Fibroblast of villous mesenchyme (primary cell): ENCODE results near the gene OSGIN1. TPM values are rescaled to one million over a fixed set of nuclear protein-coding genes. Genes with fewer than 3 reads are reported as not detected.
A peak's percentile ranks its signal among the peaks of the same experiment; 100 is the strongest.

Experiments used
- DNase-seq: peaks from one replicate; pipeline ENCODE4 v3.0.0-alpha.2; 2010; ENCODE audit warnings: low read depth
- H3K4me3 ChIP-seq: 2 replicates; pipeline ENCODE4 v1.5.1; 2011; ENCODE audit warnings: low read depth, mild to moderate bottlenecking, low read length
- total RNA-seq: library from RNA; depleted of rRNA; stranded (reverse); fragments of >200 nt; gene quantifications from 2 replicates; pipeline ENCODE4 v1.2.3, GENCODE V29; 2012
- TF ChIP-seq, protein P1 (sequence below): IDR thresholded peaks from 2 replicates; pipeline ENCODE4 v1.5.1; 2012; ENCODE audit warnings: low read depth, mild to moderate bottlenecking, low read length; ENCODE audit not compliant: insufficient read depth

OSGIN1 gene
- total RNA-seq, 1 donor = 6.5 TPM

DNA sequence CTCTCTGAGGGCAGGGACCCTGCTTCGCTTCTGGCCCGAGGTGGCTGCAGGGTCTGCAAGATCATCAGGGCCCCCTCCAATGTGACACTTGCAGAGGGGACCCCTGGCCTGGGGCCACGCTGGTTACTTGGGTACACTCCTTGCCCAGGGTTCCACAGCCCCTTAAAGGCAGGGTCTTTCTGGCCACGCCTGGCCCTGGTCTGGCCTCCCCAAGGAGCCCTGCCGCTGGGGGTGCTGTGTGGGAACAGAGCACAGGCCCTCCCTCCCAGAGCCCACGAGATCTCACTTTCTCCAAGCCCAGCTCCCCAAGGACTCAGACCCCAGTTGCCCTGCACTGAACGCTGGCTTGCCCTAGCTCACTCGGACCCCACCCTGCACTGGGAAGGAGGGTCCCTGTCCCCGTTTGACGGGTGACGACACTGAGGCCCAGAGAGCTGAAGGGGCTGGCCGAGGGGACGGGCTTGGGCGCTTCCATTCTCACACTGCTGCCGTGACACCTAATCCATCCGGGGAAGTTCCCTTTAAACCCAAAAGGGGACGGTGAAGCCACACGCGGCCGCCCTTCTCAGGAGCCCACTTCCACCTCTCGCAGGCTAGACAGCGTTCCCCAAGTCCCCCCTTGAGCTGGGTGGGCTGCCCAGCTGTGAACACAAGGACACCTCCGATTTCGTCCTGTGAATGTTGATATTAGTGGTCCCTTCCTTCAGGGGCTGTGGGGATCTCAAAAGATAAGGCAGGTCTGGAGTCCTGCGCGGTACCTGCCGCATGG is 26.9 kb upstream of the OSGIN1 start:
- TF ChIP-seq, protein P1, sequence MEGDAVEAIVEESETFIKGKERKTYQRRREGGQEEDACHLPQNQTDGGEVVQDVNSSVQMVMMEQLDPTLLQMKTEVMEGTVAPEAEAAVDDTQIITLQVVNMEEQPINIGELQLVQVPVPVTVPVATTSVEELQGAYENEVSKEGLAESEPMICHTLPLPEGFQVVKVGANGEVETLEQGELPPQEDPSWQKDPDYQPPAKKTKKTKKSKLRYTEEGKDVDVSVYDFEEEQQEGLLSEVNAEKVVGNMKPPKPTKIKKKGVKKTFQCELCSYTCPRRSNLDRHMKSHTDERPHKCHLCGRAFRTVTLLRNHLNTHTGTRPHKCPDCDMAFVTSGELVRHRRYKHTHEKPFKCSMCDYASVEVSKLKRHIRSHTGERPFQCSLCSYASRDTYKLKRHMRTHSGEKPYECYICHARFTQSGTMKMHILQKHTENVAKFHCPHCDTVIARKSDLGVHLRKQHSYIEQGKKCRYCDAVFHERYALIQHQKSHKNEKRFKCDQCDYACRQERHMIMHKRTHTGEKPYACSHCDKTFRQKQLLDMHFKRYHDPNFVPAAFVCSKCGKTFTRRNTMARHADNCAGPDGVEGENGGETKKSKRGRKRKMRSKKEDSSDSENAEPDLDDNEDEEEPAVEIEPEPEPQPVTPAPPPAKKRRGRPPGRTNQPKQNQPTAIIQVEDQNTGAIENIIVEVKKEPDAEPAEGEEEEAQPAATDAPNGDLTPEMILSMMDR = no peak
- no peak overlapping the region for H3K4me3 ChIP-seq
- no peak for DNase-seq

DNA sequence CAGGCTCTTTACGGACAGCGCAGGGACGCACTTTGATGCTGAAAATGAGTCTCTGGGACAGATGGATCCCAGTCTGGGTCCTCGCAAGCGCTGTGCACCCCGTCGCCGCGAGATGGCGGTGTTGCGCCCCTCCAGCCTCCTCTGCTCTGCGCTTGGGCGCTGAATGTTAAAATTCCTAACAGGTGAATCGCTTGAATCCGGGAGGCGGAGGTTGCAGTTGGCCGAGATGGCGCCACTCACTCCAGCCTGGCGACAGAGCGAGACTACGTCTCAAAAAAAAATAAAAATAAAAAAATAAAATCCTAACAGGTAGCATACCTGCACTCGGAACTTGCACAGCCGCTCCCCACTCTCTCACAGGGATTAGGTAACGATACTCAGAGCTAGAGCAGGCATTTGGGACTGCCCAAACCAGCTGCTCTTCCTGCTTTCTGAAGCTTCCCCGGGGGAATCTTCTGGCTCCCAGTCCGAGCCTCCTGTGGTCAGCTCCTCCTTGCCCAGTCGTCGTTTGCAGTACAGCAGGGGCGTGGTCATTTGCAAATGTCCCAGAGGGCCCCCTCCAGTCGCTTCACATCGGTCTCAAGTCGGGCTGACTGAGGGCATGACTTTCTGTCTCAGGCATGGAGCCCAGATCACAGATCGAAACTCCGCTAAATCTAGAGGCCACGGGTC is 26.2 kb upstream of the OSGIN1 start:
- no peak overlapping the region for H3K4me3 ChIP-seq
- DNase-seq = peak; percentile 45
- TF ChIP-seq, protein P1 = peak; percentile 92

DNA sequence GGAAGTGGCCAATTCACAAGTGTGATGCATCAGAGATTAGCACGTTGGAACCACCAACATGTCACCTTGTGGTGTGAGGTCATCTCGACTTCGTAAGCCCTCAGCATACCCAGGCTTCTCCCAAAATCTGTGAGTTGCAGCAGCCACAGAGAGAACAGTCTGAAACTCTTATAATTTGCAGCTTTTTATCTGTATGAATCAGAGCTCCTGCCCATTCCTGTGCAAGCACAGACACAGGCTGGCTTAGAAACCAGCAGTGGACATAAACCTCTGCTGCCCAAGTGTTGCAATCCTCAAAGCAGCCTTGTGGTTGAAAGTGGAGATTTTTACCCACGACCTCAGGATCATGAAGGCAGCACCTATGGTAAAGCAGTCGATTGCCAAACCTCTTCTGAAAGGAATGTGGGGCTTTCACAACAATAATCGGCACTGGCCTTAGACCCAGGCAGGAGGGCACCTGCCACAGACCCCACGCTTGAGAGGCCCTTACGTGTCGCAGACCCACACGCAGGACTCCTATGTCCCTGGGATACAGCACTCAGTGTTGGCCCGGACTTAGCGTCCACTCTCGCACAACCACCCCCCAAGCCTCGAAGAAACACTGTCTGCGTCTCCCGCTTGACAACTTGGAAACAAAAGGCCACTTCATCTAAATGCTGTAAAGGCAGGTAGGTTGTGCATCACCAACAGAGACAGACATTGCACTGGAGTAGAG is 24.5 kb upstream of the OSGIN1 start:
- DNase-seq = peak; percentile 93
- TF ChIP-seq, protein P1 = no peak
- no peak overlapping the region for H3K4me3 ChIP-seq

DNA sequence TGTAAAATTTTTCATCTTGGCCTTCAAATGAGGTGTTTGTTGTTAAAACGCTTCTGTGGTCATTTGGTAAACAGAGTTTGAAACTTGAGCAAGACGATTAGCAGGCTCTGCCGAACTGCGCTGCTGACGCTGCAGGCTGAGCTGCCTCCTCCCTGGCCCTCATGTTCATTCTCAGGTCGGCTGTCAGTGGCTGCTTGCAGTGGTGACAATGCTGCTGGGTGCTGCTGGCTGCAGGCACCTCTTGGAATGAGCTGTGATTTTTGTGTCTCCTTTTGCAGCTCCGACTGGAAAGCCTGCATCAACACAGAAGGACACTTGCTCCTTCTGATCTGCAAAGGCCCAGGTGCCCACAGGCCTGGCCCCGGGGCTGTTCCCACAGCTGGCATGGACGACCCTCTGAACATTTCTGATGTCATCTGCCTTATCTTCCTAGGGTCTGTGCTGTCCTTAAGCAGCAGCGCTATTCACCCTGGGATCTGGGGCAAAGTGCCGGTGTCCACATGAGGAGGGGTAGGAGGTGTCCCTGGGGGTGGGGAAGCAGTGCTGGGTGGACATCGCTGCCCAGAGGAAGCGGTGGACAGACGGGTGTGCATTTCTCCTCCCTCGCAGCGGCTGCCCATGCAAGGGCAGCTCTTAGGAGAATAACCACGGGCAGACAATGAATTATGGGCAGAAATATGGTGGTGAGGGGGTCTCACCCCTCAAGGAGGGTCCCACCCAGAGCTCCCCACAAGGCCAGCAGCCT is 23.1 kb upstream of the OSGIN1 start:
- no peak overlapping the region for H3K4me3 ChIP-seq
- DNase-seq = peak; percentile 23
- TF ChIP-seq, protein P1 = no peak

DNA sequence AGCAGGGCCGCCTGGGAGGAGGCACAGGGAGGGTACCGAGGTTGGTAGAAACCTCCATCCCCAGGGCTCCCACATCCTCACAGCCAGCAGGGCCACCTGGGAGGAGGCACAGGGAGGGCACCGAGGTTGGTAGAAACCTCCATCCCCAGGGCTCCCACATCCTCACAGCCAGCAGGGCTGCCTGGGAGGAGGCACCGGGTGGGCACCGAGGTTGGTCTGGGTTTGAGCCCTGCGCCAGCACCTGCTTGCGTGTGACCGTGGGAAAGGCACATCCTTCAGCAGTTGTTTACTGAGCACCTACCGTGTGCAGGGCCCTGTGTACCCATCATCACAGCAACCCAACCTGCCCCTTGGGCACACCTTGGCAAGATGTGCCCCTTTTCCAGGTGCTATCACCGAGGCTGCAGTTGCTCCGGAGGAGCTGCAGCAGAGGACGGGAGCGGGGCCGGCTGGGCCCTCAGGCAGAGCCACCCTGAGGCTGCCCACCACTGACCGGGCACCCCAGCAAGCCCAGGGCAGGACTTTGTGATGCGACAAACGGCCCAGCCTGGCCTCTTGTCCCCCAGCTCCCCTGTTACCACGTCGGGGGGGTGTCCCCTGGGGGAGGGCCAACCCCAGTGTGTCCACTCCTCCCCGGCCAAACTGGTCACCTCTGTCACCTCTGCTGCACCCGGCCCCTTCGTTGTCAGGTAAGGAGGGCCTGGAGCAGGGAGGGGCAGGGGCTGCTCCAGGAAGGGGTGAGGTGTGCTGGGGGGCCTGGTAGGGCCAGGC is 22.1 kb upstream of the OSGIN1 start:
- TF ChIP-seq, protein P1 = no peak
- DNase-seq = no peak
- H3K4me3 ChIP-seq = no peak overlapping the region

DNA sequence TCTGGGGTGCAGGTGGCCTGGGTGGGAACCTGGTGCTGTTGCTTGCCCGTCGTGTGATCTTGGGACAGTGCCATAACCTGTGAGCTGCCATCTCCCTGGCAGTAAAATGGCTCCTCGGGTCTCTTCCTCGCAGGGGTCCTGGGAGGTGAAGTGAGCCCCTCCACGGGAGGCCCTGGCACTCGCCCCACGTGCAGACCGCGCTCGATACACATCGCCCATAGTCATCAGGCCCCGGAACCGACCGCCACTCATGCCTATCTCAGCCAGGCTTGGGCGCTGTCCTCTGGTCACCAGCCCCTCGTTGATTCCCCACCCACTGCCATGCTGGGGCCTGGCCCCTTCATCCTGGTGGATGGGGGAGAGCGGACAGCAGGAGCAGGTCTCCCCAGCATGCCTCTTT is 21.5 kb upstream of the OSGIN1 start:
- H3K4me3 ChIP-seq = no peak overlapping the region
- no peak for DNase-seq
- TF ChIP-seq, protein P1 = no peak
